Hematopoietic multipotent progenitor cell treated with erythropoietin and hydrocortisone succinate and interleukin-3 and kit ligand, for 15 days (in vitro differentiated cells): ENCODE results near the gene MEGF10.
"Not testable (repeated sequence)": the region's sequence is repeated elsewhere in the genome, so short reads cannot be mapped to it uniquely, and the experiment has no call there.

Experiments used
- DNase-seq: peaks from one replicate; pipeline ENCODE4 v3.0.0-alpha.2; 2015; ENCODE audit warnings: low spot score

Gene MEGF10

DNA sequence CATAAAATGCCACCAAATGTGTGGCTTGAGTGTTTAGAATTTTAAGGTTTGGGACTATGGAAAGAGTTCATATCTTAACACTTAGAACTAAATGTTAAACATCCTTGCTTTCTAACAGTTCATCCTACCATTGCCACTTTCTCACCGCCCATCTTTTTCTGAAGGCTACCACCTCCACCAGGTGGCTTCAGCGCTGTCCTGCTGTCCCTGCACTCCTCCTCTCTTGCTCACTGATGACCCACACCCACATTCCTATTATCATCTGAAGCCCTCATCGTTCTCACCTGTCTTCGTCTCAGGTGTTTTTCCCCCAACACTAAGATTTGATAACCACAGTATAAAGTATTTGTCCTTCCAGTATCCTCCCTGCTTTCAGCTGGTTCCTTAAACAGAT lies 7.4 kb downstream of the MEGF10 start:
- DNase-seq = no peak

DNA sequence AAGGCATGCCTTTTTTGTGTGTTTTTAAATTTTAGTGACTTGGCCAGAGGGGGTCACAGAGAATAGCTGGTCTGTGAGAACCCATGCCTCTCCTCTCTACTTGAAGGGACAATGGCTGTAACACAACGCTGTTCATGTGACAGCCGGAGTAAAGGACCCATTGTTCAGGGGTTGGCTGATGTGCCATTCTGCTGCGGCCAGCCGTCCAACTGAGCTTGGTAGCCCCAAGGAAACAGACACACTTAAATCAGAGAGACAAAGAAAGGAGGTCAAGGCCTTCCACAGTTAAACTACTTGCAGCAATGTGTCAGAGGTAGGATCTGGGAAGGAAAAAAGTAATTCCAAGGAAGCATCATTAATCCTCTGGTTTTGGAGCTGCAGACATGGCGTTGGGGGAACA lies 8.1 kb downstream of the MEGF10 start:
- DNase-seq = no peak

DNA sequence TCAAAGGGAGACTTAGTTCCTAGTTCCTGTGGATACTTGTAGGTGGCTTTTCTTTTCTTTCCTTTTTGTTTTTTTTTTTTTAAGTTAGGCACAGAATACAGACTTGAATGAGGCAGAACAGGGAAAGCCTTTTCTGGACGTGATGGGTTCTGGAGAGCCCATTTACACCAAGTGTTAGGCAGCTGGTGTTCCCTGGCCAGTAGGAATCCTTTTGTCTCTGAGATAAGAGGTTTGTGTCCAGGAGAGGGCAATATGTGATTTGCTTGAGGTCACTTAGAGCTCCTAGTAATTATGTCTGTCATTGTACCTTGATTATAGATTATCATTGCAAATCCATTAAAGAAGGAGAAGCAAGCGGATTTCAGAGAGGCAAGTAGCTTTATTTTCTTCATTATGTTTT lies 9.1 kb downstream of the MEGF10 start:
- no peak for DNase-seq

DNA sequence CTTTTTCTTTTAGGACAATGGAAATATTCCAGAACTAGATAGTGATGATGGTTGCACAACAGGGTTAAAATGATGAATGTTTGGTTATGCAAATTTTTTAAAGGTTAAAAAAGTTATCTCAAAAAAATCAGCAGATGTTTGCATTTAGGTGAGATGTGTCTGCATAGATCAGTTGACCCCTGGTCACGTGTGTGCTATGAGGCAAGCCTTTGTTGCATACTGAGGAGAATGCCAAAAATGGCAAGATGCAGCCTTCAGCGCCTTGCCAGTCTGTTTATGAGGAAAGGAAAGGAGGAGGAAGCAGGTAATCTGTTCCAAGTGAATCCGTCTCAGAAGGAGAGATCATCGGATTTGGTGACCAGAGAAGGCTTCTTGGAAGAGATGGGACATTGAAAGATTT lies 11.9 kb downstream of the MEGF10 start:
- no peak for DNase-seq

DNA sequence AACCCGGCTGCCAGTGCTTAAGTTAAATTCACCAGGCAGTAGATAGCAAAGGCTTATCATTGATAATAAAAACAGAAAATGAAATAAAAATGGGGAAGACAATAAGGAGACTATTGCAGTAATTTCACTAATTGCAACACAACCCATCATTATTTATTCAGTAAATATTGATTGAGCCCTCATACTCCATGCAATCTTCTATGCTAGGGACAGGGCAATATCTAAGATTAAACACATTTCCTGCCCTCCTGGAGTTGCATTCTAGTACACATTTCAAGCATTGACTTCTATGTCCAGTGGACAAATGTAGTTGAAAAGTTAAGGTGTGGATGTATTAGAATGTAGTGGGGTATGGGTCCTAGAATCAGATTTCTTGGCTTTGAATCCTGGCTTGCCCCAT lies 12.8 kb downstream of the MEGF10 start:
- DNase-seq = no peak

DNA sequence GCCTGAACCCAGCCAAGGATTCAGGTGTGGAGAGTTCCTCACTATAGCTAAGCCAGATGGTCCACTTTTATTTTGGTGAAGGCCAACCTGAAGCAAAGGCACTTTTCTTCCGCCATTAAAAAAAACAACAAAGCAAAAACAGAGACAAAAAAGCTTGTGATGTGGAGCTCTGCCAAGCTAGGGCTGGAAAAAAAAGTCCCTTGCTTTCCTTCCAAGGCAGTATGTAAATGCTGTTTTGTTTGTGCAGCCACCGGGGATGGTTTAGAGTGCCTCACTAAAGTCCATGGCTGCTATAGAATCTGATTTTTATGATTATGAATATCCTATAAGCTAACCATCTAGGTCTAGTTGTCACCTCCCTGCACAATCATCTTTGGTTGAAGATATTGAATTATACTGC lies 14.9 kb downstream of the MEGF10 start:
- DNase-seq = no peak

DNA sequence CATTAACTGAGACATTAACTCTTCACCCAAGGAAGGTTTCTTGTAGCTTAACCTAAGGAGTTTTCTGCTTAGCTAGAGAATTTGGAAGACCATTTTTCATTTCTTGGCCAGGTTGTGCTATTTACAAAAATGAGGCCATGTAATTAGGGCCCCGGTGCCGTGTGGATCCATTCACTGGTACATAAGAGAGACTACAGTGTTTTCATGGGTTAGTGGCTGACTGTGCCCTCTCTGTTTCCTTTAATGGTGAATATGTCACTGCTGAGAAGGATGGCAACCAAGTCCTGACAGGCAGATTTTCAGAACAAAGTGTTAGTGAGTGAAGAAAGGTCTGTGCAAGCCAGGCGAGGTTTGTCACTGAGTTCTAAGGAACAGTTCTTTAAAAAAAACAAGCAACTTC lies 15.4 kb downstream of the MEGF10 start:
- no peak for DNase-seq

DNA sequence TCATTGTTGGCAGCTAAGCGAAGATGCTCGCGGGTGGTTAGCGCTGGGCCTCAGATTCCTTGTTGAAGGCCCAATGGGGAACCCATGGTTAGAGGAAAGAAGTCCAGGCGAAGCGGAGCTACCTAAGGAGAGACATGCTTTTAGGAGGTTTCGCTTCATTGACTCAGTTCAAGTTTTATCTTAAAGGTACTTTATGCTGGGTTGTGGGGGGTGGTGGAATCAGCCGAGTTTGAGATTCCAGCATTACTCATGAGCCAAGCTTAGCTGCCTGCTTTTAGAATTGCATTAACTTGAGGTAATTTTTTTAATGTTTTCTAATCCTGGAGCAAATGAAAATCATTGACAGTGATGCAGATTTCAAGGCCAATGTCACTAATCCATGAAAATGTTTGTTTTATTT lies 16.1 kb downstream of the MEGF10 start:
- DNase-seq = no peak

DNA sequence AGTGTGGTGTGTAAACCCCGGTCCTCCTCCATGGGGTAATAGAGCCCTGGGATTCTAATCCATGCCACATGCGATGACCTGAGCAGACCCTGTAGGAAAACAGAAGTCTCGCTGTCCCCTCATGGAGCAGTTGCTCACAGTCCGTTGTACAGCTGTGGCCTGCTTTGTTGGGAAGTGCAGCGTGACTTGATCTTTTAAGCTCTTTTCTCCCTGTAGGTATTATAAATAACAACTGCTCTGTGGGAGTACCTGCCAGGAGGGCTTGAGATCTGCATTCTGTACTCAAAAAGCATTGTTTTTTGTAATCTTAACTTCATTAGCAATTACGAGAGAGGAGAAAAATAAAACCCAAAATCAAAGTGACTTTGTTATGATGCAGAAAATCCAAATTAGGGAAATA lies 17.3 kb downstream of the MEGF10 start:
- no peak for DNase-seq

DNA sequence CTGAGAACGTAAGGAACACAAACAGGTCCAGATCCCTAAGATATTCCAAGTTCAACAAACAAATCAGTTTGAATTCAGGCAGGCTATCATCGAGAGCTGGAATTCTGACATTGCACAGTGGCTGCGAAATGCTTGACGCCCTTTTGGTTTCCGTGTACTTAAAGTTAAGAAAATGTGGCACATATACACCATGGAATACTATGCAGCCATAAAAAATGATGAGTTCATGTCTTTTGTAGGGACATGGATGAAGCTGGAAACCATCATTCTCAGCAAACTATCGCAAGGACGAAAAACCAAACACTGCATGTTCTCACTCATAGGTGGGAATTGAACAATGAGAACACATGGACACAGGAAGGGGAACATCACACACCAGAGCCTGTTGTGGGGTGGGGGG lies 17.7 kb downstream of the MEGF10 start:
- not testable (repeated sequence) for DNase-seq

DNA sequence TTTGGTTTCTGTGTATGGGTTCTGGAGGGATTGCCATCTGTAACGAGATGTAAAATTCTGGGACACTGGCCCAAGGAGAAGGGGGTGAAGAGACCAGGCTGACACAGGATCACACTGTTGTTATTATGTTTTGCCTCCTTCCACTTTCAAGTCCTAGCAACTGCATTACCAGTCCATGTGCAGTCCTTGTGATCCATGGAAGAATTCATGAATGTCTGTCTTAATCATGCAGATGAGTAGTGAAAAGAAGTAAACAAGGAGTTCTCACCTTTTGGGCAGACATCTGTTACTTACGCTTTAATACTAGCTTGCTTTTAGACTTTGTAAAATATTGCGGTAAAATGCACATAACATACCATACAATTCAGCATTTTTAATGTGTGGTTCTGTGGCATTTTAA lies 18.3 kb downstream of the MEGF10 start:
- no peak for DNase-seq

DNA sequence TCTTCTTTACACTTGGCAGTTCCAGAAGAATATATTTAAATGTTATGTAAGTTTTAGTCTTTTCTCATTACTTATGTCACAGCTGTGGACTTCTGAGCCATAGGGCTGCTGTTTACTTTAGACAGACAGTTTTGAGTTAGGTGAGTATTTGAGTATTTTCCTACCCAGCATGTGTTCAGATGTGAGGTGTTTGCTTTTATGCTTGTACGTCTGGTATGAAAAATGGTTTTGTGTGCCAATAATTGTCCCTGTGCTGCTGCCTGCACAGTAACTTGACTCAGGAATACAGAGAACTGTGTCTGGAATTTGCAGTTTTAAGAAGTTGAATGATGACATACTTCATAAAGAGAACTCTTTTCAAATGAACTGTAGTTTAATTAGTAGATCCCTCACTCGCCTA lies 20.8 kb downstream of the MEGF10 start:
- no peak for DNase-seq

DNA sequence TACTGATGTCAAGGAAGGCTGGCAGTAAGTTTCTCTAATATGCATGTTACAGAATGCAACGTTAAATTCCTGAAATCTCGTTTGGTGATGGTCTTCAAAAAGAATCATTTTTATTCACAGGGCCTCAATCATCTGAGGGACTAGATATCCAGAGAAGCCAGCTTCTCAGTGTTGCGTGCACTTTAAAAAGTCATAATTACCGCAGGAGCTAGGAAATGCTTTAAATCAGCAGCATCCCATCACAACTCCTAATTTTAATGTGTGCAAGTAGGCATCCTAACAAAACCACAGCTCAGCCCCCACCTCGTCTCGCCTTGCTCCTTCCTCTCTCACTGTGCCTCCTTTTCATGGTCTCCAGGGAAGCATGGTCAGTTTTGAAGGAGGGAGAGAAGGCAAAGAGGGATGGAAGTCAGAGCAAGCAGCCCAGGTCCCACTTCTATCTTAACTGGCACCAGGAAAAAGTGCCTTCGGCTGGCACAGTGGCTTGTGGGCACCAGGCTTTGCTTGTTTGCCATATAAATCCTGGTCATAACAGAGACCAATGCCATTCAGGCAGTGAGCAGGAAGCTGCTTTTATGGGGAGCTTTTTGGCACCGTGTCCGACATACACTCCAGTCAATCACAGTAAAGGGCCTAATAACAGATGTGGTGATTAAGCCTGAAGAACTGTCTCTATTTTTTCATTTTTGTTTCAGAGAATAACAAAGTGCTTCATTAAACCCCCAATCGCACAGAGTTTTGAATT lies 21.4 kb downstream of the MEGF10 start:
- DNase-seq = no peak

DNA sequence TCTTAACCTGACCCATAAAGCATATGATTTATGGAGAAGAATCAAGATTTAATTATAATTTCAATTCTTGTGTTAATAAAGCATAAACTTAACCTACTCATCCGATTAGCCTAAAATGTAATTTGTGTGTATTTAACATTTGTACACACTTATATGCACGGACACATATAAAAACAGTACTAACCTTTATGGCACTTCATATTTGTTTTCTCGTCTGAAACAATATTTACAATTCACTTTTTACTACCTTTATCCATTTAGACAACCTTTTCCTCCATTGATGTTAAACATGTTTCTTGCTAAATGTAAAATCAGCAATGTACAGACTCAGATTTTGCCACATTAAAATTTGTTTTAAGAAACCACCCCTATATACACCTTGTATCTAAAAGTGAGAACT lies 22.8 kb downstream of the MEGF10 start:
- no peak for DNase-seq

DNA sequence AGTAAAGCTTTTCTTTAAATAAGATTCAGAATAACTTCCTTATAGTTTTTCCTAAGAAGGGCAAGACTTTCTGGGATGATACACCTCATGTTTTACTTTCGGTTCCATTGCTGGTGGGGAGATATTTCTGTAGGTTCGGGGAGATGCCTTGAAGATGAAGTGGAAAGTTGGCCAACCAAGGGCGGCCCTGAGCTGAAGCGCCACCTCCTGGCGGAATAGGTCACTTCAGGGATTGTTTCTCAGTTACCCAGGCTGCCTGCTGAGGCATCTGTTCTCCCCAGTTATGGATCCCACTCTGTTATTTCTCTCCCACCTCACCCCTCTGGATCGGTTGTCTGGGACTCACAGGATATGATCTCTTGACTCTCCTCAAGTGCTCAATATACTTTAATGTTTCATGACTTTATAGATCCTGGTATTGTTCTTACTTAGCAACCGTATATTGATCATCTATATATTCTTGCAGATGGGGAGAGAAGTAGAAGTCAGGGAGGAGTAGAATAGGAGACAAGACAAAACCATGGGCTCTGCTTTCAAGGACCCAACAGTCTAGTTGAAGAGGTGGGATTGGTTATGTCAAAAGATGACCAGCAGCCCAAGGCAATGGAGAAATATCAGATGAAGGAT lies 23.4 kb downstream of the MEGF10 start:
- DNase-seq = peak; percentile 64

DNA sequence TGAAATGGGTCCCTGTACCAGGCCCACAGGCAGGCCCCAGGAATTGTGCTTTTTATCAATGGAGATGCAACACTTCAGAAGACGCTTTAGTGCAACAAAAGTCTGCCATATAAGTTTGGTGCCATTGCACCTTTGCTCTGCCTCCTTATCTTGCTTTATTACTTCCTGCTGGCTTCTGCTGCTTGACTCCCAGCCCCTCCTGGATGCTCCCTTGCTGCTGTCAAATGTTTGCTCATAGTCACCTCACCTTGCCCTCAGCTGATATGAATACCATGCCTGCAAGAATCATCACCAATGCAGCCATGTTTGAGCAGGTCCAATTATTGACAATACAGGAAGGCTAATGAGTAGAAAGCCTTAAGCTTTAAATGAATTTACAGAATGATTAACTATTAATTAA lies 25.4 kb downstream of the MEGF10 start:
- DNase-seq = no peak

DNA sequence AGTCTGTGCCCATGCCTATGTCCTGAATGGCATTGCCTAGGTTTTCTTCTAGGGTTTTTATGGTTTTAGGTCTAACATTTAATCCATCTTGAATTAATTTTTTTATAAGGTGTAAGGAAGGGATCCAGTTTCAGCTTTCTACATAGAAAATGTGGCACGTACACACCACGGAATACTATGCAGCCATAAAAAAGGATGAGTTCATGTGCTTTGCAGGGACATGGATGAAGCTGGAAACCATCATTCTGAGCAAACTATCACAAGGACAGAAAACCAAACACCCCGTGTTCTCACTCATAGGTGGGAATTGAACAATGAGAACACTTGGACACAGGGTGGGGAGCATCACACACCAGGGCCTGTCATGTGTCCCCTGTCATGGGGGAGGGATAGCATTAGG lies 26.8 kb downstream of the MEGF10 start:
- not testable (repeated sequence) for DNase-seq

DNA sequence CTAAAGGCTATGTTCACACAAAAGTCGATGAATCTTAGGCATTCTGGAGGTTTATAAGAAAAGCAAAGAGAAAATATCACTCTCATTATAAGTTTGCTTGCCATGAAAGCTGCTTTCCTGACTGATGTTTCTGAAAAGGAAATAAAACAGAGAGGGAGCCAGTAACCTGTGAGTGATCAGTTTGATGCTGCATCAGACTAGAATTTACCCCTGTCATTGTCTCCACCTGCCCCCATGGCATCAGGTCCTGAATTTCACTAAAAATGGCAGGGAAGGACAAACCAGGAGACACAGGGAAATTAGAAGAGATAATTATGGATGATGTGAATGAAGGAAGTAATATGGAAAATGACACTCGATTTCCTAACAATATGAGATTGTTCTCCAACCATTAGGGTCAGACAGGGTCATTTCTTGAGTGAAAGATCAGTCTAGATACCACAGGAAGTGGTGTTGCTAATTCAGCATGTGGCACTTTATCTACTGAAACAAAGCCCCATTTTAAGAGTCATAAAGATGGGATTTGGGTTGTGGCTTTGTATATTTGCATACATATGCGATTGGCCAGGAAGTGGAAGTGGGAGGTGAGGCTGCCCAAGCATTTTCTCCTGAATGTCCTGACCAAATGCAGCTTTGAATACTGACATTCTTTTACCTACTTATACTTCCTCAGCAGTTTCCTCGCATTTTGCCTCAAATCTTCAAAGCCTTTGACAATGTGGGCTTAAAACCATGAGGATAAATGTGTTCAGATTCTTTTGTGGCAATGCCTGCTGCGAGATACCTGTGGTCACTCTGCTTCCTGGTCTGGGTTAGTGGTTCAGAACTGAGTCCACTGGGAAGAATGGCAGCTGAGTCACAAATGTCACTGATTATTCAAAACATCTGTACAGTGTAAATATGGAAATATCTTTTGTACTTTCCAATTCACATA lies 29.7 kb downstream of the MEGF10 start:
- DNase-seq = no peak

DNA sequence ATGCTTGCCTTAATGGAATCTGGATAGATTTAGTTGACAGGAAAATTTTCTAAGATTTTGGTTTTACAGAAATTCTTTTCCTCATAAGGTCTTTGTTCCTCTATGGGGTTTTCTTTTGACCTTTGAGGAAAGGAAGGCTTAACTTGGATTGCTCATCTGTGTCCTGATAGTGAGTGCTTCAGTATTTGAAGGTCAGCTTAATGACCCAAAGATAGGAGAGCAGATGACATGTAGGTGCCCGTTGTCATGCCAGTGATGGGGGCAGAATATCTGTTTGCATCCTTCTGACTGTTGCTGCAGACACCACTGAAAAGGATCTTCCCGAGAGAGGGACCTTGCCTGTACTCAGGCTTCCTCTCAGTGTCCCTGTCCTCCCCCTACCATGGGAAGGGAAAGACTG lies 30.9 kb downstream of the MEGF10 start:
- no peak for DNase-seq

DNA sequence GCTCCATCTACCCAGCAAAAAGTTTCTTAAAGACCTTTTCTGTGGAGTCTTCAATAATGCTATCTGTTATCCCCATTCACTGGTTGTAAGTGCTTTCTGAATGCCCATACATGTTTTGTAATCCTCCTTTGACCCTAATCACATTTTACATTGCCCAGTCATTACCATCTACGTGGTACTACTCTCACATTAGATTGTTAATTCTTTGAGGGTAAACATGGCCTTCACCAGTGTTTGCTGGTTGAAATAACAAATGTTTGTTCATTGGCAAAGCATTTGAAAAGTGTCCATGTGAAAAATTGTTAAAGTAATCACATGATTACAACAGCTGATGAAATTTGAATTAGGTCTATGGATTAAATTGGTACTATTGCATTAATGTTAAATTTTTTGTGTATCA lies 31.8 kb downstream of the MEGF10 start:
- DNase-seq = no peak

DNA sequence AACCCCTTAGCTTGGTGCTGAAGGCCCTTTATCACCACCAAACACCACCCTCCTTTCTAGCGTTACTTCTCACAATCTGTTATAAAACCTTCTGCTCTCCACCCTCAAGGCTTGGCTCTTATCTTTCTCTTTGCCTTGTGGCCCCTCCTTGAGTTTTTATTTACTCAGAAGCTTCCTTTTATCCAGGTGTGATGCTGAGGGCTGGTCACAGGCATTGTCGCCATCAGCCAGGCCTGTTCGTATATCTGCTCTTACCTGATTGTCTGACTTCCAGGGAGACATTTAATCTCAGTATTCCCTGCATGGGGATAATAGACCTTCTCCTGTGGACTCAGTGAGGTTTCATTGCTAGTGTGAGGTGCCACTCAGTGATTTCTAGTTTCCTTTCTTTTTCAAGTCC lies 34.2 kb downstream of the MEGF10 start:
- no peak for DNase-seq

DNA sequence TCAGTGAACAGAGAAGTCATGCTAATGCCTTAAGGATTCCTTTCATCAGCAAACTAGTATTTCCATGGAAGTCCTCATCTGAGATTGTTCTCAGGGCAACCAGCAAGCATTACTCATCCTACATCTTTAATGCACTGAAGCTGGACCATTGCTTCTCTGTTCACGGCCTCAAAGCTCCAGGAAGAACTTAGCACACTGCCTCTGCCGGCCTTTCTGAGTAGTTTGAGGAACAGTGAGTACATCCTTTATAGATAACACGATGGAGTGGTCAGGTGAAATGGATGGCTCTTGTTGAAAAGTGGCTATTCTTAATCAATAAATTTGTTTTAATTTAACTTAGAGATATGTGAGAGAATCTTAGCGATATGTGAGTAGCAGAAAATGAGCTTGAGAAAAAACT lies 35.8 kb downstream of the MEGF10 start:
- no peak for DNase-seq
